Measurements from ENCODE around the gene MYBPC2. TPM values are rescaled to one million over a fixed set of nuclear protein-coding genes. Genes with fewer than 3 reads are reported as not detected.

MYBPC2 gene
- total RNA-seq, 4 donors from 2014 or later = 0.29 TPM; not detected in 3

GRCh38 chr19:50449236-50449899 is 16.7 kb downstream of the MYBPC2 start:
- no peak for TF ChIP-seq POLR2A (IDR thresholded peaks at IDR 0.05)
- no peak for TF ChIP-seq POLR2AphosphoS5 (IDR thresholded peaks at IDR 0.05)
- no peak for TF ChIP-seq EP300 (IDR thresholded peaks at IDR 0.05)
- no peak for TF ChIP-seq CTCF (IDR thresholded peaks at IDR 0.05)
- 81% methylated on average over 12 of the region's 14 CpGs for WGBS
- DNase-seq (ENCODE audit: low spot score in 2 of 2) = no peak
- no peaks in the 10 kb centered on the region for H3K9me3 ChIP-seq
- no peak overlapping the region for H3K27ac ChIP-seq
- H3K4me1 ChIP-seq = no peaks in the 10 kb centered on the region
- H3K36me3 ChIP-seq = no peaks in the 10 kb centered on the region
- peaks cover 22% of the 10 kb centered on the region for H3K27me3 ChIP-seq
- H3K4me3 ChIP-seq = no peak overlapping the region

- Histone ChIP-seq H3K36me3 (no peaks in the 10 kb centered on the region), H3K9me3 (no peaks in the 10 kb centered on the region), H3K4me3 (no peak overlapping the region), H3K27me3 (peaks cover 22% of the 10 kb centered on the region), H3K27ac (no peak overlapping the region), H3K4me1 (no peaks in the 10 kb centered on the region)
- 51% methylated on average over 25 of the region's 30 CpGs for WGBS
- no peak for DNase-seq (ENCODE audit: low spot score in 2 of 2)
- TF ChIP-seq POLR2A (IDR thresholded peaks at IDR 0.05) (no peak), CTCF (IDR thresholded peaks at IDR 0.05) (no peak)
Observed at GRCh38 chr19:50450369-50451222, 17.9 kb downstream of the MYBPC2 start.

GRCh38 chr19:50451223-50451534 is 18.5 kb downstream of the MYBPC2 start:
- no peaks in the 10 kb centered on the region for H3K4me1 ChIP-seq
- no peak for TF ChIP-seq POLR2A (IDR thresholded peaks at IDR 0.05)
- H3K4me3 ChIP-seq = no peak overlapping the region
- WGBS = 36% methylated on average over 13 of the region's 13 CpGs
- no peaks in the 10 kb centered on the region for H3K9me3 ChIP-seq
- H3K27ac ChIP-seq = no peak overlapping the region
- peaks cover 22% of the 10 kb centered on the region for H3K27me3 ChIP-seq
- H3K36me3 ChIP-seq = no peaks in the 10 kb centered on the region
- DNase-seq (ENCODE audit: low spot score in 2 of 2) = no peak

- H3K4me1 ChIP-seq = no peaks in the 10 kb centered on the region
- H3K36me3 ChIP-seq = no peaks in the 10 kb centered on the region
- TF ChIP-seq CTCF (IDR thresholded peaks at IDR 0.05) (no peak), POLR2AphosphoS5 (IDR thresholded peaks at IDR 0.05) (no peak), POLR2A (IDR thresholded peaks at IDR 0.05) (no peak), EP300 (IDR thresholded peaks at IDR 0.05) (no peak)
- H3K27ac ChIP-seq = no peak overlapping the region
- no peak for DNase-seq (ENCODE audit: low spot score in 2 of 2)
- 86% methylated on average over 3 of the region's 3 CpGs for WGBS
- peaks cover 41% of the 10 kb centered on the region for H3K27me3 ChIP-seq
- H3K9me3 ChIP-seq = no peaks in the 10 kb centered on the region
- no peak overlapping the region for H3K4me3 ChIP-seq
Observed at GRCh38 chr19:50453243-50453642, 20.6 kb downstream of the MYBPC2 start.

GRCh38 chr19:50455992-50456391 is 23.3 kb downstream of the MYBPC2 start:
- no peak overlapping the region for H3K27ac ChIP-seq
- H3K9me3 ChIP-seq = no peaks in the 10 kb centered on the region
- H3K4me3 ChIP-seq = no peak overlapping the region
- TF ChIP-seq CTCF (IDR thresholded peaks at IDR 0.05) (no peak), EP300 (IDR thresholded peaks at IDR 0.05) (no peak), POLR2A (IDR thresholded peaks at IDR 0.05) (no peak), POLR2AphosphoS5 (IDR thresholded peaks at IDR 0.05) (no peak)
- WGBS = 91% methylated on average over 2 of the region's 2 CpGs
- no peaks in the 10 kb centered on the region for H3K36me3 ChIP-seq
- no peaks in the 10 kb centered on the region for H3K4me1 ChIP-seq
- H3K27me3 ChIP-seq = peaks cover 48% of the 10 kb centered on the region
- no peak for DNase-seq (ENCODE audit: low spot score in 2 of 2)

All from suprapubic skin (tissue), 4 donors.